Vagina (tissue), 2 donors: ENCODE measurements around the gene PTPRK. TPM values are rescaled to one million over a fixed set of nuclear protein-coding genes. Genes with fewer than 3 reads are reported as not detected.

Experiments
- DNase-seq, 2 donors: peaks; one replicate each; pipeline ENCODE4 v3.0.0-alpha.2; 2017; ENCODE audit errors: extremely low spot score in 2 of 2
- H3K27ac ChIP-seq: fragments of 200-600 bp; sonication (generic); one replicate; pipeline ENCODE4 v1.5.1; 2019
- H3K27me3 ChIP-seq: fragments of 200-600 bp; sonication (generic); one replicate; pipeline ENCODE4 v1.5.1; 2019
- H3K36me3 ChIP-seq, 2 donors: fragments of 200-600 bp; sonication (generic); one replicate each; pipeline ENCODE4 v1.5.1; 2017 to 2019
- H3K4me1 ChIP-seq: fragments of 200-600 bp; sonication (generic); one replicate; pipeline ENCODE4 v1.5.1; 2019
- H3K4me3 ChIP-seq, 2 donors: fragments of 200-600 bp; sonication (generic); 1 replicate in 1 of 2; 2 replicates in 1 of 2; pipeline ENCODE4 v1.5.1; 2016 to 2019
- H3K9me3 ChIP-seq: fragments of 200-600 bp; sonication (generic); one replicate; pipeline ENCODE4 v1.5.1; 2019
- POLR2A ChIP-seq, 2 donors: fragments of 450-650 bp; IDR thresholded peaks; one replicate each; pipeline ENCODE4 v1.6.1; 2017; ENCODE audit warnings: antibody characterized with exemption in 2 of 2, mild to moderate bottlenecking in 2 of 2, moderate library complexity in 2 of 2
- POLR2AphosphoS5 ChIP-seq, 2 donors: sonication (generic); formaldehyde crosslinking; IDR thresholded peaks; one replicate each; pipeline ENCODE4 v1.9.0; 2017; ENCODE audit warnings: antibody characterized with exemption in 2 of 2, mild to moderate bottlenecking in 2 of 2, low read depth in 1 of 2; ENCODE audit not compliant: insufficient read depth in 1 of 2
- intact Hi-C: fragments of 100-400 bp; cut with DNase I; formaldehyde crosslinking; loops from one replicate; pipeline ENCODE4 v1.15.1; 2023
- total RNA-seq: library from RNA; depleted of rRNA; stranded (reverse); fragments of >200 nt; gene quantifications from one replicate; pipeline ENCODE4 v1.2.3, GENCODE V29; 2016
- TF ChIP-seq, protein P1 (sequence below), 3 experiments: fragments of 450-650 bp in 2 of 3; fragments of 200-600 bp in 1 of 3; sonication (generic) in 1 of 3; IDR thresholded peaks; one replicate each; pipeline ENCODE4 v1.5.1; 2017 to 2019; ENCODE audit warnings: antibody characterized with exemption in 3 of 3, mild to moderate bottlenecking in 2 of 3, moderate library complexity in 2 of 3

The PTPRK gene
- total RNA-seq, 1 donor from 2014 or later: 82.5 TPM

DNA sequence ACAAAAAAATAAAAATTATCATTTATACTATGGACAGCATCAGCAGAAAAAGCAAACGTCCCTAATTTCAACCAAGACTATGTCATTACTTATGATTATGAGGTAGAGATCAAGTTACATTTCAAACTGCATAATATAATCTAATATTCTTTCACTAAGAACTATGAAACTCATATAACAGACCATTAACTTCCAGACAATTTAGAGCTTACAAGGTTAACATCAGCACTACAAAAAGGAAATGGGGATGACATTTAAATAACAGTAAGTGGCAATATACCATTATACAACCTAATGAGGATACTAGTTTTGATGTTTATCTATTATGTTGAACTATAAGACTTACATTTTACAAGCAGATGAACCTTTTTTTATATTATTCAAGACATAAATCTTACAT, 358.6 kb downstream of the PTPRK start:
- H3K4me1 ChIP-seq: no peaks in the 10 kb centered on the region
- TF ChIP-seq, protein P1, sequence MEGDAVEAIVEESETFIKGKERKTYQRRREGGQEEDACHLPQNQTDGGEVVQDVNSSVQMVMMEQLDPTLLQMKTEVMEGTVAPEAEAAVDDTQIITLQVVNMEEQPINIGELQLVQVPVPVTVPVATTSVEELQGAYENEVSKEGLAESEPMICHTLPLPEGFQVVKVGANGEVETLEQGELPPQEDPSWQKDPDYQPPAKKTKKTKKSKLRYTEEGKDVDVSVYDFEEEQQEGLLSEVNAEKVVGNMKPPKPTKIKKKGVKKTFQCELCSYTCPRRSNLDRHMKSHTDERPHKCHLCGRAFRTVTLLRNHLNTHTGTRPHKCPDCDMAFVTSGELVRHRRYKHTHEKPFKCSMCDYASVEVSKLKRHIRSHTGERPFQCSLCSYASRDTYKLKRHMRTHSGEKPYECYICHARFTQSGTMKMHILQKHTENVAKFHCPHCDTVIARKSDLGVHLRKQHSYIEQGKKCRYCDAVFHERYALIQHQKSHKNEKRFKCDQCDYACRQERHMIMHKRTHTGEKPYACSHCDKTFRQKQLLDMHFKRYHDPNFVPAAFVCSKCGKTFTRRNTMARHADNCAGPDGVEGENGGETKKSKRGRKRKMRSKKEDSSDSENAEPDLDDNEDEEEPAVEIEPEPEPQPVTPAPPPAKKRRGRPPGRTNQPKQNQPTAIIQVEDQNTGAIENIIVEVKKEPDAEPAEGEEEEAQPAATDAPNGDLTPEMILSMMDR (IDR thresholded peaks at IDR 0.05): no peak
- TF ChIP-seq POLR2AphosphoS5 (IDR thresholded peaks at IDR 0.05; ENCODE audit: insufficient read depth in 1 of 2, low read depth in 1 of 2) (no peak), POLR2A (IDR thresholded peaks at IDR 0.05) (no peak)
- intact Hi-C loops: no loop called here
- no peak for DNase-seq
- no peaks in the 10 kb centered on the region for H3K9me3 ChIP-seq
- H3K27me3 ChIP-seq: no peaks in the 10 kb centered on the region
- no peak overlapping the region for H3K27ac ChIP-seq
- H3K36me3 ChIP-seq: no peaks in the 10 kb centered on the region
- H3K4me3 ChIP-seq: no peak overlapping the region

DNA sequence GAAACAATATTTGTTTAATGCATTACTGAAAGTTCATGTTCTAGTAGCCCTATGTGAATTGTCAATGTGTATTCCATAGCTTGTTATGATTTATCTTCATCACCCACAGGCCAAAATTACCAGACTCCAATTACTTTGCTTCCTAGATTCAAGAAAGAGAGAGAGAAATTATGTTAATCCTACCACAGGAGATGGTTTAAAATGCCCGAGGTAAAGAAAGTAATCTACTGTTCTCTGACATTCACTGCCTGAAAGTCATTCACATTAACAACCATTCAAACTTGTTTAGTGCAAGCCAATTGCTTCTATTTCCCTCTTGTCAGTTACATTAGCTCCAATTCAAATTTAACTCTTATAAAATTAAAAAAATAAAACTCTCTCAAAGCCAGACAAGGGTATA, 359.1 kb downstream of the PTPRK start:
- H3K27me3 ChIP-seq: no peaks in the 10 kb centered on the region
- no peaks in the 10 kb centered on the region for H3K9me3 ChIP-seq
- TF ChIP-seq POLR2AphosphoS5 (IDR thresholded peaks at IDR 0.05; ENCODE audit: insufficient read depth in 1 of 2, low read depth in 1 of 2): no peak
- TF ChIP-seq, protein P1 (IDR thresholded peaks at IDR 0.05): no peak
- TF ChIP-seq POLR2A (IDR thresholded peaks at IDR 0.05): no peak
- H3K36me3 ChIP-seq: no peaks in the 10 kb centered on the region
- no peak overlapping the region for H3K4me3 ChIP-seq
- DNase-seq: no peak
- intact Hi-C loops: no loop called here
- H3K27ac ChIP-seq: no peak overlapping the region
- H3K4me1 ChIP-seq: no peaks in the 10 kb centered on the region

DNA sequence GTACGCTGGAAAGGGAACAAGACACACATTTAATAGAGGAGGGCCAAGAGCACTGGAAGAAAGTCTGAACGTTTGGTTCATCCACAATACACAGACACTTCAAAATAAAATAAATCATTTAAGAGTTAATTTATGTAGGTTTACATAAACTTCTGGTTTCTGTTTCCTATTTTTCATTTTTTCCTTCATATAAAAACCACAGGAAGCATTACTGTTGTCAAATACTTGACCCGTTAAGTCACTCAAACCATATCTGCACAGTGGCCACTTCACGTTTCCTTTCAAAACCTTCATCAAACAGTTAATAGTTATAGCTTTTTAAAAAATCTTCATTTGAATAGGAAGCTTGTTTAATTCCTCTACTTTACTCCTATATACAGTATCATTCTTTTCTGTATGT, 361.9 kb downstream of the PTPRK start:
- intact Hi-C loops: no loop called here
- no peak overlapping the region for H3K27ac ChIP-seq
- H3K27me3 ChIP-seq: no peaks in the 10 kb centered on the region
- TF ChIP-seq, protein P1 (IDR thresholded peaks at IDR 0.05): no peak
- TF ChIP-seq POLR2A (IDR thresholded peaks at IDR 0.05) (no peak), POLR2AphosphoS5 (IDR thresholded peaks at IDR 0.05; ENCODE audit: insufficient read depth in 1 of 2, low read depth in 1 of 2) (no peak)
- no peak for DNase-seq
- H3K4me1 ChIP-seq: no peaks in the 10 kb centered on the region
- H3K4me3 ChIP-seq: no peak overlapping the region
- H3K36me3 ChIP-seq: no peaks in the 10 kb centered on the region
- no peaks in the 10 kb centered on the region for H3K9me3 ChIP-seq

DNA sequence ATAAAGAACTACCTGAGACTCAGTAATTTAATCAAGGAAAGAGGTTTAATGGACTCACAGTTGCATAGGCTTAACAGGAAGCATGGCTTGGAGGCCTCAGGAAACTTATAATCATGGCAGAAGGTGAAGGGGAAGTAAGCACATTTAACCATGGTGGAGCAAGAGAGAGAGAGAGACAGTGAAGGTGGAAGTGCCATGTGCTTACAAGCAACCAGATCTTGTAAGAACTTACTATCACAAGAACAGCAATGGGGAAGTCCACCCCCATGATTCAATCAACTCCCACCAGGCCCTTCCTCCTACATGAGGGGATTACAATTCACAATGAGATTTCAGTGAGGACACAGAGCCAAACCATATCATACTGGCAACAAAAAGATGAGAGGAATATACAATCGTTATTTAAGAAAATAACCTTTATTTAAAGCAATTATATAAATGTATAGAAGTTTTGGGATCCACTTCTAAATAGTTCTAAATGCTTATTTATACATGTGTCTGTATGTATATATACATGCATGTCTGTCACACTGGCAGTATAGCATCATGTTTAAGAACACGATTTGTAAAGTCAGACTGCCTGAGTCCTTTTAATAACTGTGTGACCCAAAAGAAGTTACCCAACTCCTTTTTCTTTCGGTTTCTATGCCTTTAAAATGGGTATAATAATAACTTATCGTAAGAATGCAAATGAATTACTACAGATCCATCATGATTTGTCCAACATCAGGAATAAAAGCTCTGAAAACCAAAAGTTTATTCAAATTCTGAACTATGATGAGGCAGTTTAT, 363.9 kb downstream of the PTPRK start:
- no peaks in the 10 kb centered on the region for H3K36me3 ChIP-seq
- no peak overlapping the region for H3K4me3 ChIP-seq
- no peaks in the 10 kb centered on the region for H3K27me3 ChIP-seq
- no peaks in the 10 kb centered on the region for H3K4me1 ChIP-seq
- DNase-seq: no peak
- TF ChIP-seq POLR2AphosphoS5 (IDR thresholded peaks at IDR 0.05; ENCODE audit: insufficient read depth in 1 of 2, low read depth in 1 of 2) (no peak), POLR2A (IDR thresholded peaks at IDR 0.05) (no peak)
- TF ChIP-seq, protein P1 (IDR thresholded peaks at IDR 0.05): no peak
- H3K27ac ChIP-seq: no peak overlapping the region
- H3K9me3 ChIP-seq: no peaks in the 10 kb centered on the region
- intact Hi-C loops: no loop called here

DNA sequence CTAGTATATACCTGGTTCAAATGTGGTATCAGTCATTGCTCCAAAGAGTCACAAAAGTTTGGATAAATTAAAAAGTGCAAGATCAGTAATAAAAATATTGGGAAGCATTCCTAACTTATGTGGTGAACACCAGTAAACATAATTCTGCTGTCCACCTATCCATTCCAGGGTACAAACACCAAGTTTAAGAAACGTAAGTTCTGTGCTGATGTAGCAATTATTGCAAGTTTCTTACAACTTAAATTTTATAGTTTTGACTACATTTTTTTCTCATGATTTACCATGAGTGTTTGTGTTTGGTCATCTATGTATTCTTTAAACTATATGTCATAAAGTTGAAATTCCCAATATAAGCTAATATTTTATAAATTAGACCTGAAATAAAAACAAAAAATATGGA, 364.6 kb downstream of the PTPRK start:
- TF ChIP-seq, protein P1 (IDR thresholded peaks at IDR 0.05): no peak
- TF ChIP-seq POLR2AphosphoS5 (IDR thresholded peaks at IDR 0.05; ENCODE audit: insufficient read depth in 1 of 2, low read depth in 1 of 2): no peak
- no peak for TF ChIP-seq POLR2A (IDR thresholded peaks at IDR 0.05)
- no peak overlapping the region for H3K4me3 ChIP-seq
- intact Hi-C loops: no loop called here
- no peaks in the 10 kb centered on the region for H3K9me3 ChIP-seq
- no peaks in the 10 kb centered on the region for H3K27me3 ChIP-seq
- no peaks in the 10 kb centered on the region for H3K36me3 ChIP-seq
- H3K4me1 ChIP-seq: no peaks in the 10 kb centered on the region
- DNase-seq: no peak
- no peak overlapping the region for H3K27ac ChIP-seq
